Tibial nerve (tissue), 4 donors: ENCODE data around the gene MEF2A.
"Not testable (repeated sequence)": the region's sequence is repeated elsewhere in the genome, so short reads cannot be mapped to it uniquely, and the experiment has no call there.

Experiments used
- CTCF ChIP-seq, 5 experiments: fragments of 200-600 bp in 3 of 5; fragments of 450-650 bp in 2 of 5; sonication (generic) in 3 of 5; IDR thresholded peaks; one replicate each; pipeline ENCODE4 v1.5.1; 2016 to 2019; ENCODE audit warnings: antibody characterized with exemption in 5 of 5, mild to moderate bottlenecking in 3 of 5, moderate library complexity in 2 of 5
- EP300 ChIP-seq, 2 donors: sonication (generic); formaldehyde crosslinking; IDR thresholded peaks; one replicate each; pipeline ENCODE4 v1.6.1; 2017; ENCODE audit warnings: antibody characterized with exemption in 2 of 2, mild to moderate bottlenecking in 1 of 2
- POLR2A ChIP-seq, 2 donors: fragments of 450-650 bp; IDR thresholded peaks; one replicate each; pipeline ENCODE4 v1.6.1; 2017; ENCODE audit warnings: antibody characterized with exemption in 2 of 2, mild to moderate bottlenecking in 2 of 2, moderate library complexity in 2 of 2

- TF ChIP-seq CTCF, POLR2A, EP300 (IDR thresholded peaks at IDR 0.05): not testable (repeated sequence)
These were observed 46.4 kb upstream of the MEF2A start for GRCh38 chr15:99519366-99519765.
